HG03045 (cell line): ENCODE measurements around the gene PHF13.
A peak's percentile ranks its signal among the peaks of the same experiment; 100 is the strongest.

Experiments used
- ATAC-seq: cut with Tn5 transposase; IDR thresholded peaks from one replicate; pipeline ENCODE4 v1.9.1; 2021; ENCODE audit warnings: mild to moderate bottlenecking, moderate library complexity; ENCODE audit not compliant: unreplicated experiment

Gene PHF13

GRCh38 chr1:6613361-6614018, at the start of gene PHF13:
Gene PHF13 (plus strand): TSS chr1:6613731. CDS start chr1:6614067, 336 bp downstream.
- ATAC-seq, result peak; percentile 87

DNA sequence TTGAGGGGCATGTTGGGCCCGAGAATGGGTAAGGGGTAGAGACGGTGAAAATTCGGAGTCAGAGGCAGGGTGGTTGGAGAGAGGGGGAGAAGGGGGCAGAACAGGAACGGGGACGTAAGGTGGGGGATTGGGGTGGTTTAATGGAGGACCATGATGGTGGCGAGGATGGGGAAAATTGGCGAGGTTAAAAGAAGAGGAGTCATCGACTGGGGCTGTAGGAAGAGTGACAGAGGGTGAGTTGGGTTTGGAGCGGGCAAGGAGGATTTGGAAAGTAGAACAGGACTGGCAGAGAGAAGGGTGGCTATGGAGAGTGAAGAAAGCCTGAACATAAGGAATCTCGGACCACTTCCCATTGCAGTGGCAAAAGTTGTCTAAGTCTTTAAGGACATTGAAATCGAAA, 44.5 kb upstream of the PHF13 start:
- no peak for ATAC-seq

DNA sequence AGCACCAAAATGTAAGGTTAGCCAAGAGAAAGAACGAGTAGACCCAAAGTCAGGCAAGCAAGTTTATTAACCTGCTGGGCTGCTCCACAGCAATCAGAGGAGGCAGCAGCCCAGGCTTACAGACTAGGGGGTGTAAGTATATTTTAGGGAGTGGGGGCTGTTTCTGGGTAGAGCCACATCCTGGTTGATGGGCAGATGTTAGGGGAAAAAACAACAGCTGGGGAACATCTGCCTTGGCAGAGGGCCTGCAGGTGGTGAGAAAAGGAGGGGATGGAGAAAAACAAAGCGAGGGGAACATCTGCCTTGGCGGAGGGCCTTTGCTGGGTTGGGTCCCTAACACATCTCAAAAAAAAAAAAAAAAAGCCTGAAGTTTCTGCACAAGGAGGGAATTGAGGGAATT, 43.4 kb upstream of the PHF13 start:
- no peak for ATAC-seq

DNA sequence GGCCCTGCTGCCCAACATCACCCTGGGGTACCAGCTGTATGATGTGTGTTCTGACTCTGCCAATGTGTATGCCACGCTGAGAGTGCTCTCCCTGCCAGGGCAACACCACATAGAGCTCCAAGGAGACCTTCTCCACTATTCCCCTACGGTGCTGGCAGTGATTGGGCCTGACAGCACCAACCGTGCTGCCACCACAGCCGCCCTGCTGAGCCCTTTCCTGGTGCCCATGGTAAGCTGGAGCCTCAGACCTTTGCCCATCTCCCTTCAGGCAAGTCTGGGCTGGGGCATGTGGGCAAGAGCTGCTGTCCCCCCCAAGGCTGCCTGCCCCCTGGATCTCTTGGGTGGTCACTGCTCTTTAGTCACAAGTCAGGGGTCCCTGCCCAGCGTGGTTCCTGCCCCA, 42.5 kb upstream of the PHF13 start:
- no peak for ATAC-seq

GRCh38 chr1:6572653-6573383, 40.7 kb upstream of the PHF13 start:
- ATAC-seq, result no peak

DNA sequence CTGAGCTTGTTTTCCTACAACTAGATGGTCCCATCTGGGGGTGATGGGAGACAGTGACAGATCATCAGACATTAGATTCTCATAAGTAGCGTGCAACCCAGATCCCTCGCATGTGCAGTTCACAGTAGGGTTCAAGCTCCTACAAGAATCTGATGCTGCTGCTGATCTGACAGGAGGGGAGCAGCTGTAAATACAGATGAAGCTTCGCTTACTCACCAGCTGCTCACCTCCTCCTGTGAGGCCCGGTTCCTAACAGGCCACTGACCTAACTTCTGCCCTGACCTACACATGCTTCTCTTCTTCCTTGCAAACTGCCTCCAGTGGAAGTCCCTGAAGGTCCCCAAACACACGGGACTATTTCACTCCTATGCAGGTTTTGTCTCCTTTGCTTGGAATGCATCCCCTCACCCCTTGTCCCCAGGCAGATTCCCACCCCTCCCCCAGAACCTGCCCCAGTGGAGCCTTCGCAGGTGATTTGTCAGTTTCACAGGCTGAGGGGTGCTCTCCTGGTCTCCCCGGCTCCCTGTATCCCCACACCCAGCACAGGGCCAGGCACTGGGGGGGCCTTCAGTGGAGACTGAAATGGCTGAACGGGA, 39.4 kb upstream of the PHF13 start:
- no peak for ATAC-seq

DNA sequence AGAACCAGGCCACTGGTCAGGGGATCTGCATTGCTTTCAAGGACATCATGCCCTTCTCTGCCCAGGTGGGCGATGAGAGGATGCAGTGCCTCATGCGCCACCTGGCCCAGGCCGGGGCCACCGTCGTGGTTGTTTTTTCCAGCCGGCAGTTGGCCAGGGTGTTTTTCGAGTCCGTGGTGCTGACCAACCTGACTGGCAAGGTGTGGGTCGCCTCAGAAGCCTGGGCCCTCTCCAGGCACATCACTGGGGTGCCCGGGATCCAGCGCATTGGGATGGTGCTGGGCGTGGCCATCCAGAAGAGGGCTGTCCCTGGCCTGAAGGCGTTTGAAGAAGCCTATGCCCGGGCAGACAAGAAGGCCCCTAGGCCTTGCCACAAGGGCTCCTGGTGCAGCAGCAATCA, 38.7 kb upstream of the PHF13 start:
- ATAC-seq, result no peak

DNA sequence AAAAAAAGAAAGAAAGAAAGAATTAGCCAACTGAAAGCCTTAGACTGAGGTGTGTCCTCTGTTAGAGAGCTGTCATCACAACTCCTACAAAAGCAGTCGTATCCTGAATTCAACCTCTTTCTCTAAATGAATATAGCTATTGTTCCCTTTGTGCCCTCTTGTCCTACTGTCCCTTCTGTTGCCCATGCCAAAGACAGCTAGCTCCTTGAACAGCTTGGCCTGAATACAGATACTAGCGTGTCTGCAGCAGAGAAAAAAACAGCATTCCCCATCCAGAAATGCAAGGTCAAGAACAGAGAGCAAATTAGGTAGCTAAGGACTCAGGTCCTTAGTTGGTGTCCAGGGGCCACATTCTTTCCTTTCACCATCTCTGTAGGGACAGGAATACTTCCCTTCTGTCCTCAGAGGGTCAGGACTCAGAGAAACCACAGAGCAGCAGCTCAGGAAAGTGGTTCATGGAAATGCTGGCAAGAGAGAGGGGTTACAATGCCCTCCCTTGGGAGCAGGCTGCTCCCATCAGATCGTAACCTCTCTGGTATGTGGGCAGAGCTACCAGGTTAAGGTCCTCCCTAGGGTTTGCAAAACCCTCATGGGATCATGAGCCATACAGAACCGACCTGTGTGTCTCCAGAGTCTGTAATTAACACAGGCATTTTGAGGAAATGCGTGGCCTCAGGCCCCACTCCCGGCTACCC, 35.6 kb upstream of the PHF13 start:
- ATAC-seq, result no peak

DNA sequence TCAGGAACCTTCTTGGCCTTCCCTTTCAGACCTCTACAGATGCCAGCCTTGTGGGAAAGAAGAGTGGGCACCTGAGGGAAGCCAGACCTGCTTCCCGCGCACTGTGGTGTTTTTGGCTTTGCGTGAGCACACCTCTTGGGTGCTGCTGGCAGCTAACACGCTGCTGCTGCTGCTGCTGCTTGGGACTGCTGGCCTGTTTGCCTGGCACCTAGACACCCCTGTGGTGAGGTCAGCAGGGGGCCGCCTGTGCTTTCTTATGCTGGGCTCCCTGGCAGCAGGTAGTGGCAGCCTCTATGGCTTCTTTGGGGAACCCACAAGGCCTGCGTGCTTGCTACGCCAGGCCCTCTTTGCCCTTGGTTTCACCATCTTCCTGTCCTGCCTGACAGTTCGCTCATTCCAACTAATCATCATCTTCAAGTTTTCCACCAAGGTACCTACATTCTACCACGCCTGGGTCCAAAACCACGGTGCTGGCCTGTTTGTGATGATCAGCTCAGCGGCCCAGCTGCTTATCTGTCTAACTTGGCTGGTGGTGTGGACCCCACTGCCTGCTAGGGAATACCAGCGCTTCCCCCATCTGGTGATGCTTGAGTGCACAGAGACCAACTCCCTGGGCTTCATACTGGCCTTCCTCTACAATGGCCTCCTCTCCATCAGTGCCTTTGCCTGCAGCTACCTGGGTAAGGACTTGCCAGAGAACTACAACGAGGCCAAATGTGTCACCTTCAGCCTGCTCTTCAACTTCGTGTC, 34.7 kb upstream of the PHF13 start:
- no peak for ATAC-seq

- ATAC-seq, result peak; percentile 92
Measured at GRCh38 chr1:6579374-6580118, 34.0 kb upstream of the PHF13 start, which contains the start of gene ZBTB48. Gene ZBTB48 (plus strand): TSS chr1:6579994. CDS start chr1:6580610, 616 bp downstream.

DNA sequence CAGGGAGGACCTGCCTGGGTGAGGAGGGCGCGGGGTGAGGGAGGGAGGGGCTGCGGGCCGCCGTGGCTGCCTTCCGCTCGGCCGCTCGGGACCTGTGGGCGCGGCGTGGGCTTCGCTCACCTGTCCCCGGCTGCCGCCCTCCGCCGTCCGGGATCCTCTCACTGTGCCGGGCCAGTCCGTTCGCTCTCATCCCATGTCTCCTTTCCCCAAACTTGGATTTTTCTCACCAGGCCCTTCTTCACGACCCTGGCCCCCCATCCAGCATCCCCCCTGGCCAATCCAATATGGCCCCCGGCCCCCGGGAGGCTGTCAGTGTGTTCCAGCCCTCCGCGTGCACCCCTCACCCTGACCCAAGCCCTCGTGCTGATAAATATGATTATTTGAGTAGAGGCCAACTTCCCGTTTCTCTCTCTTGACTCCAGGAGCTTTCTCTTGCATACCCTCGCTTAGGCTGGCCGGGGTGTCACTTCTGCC, 33.4 kb upstream of the PHF13 start:
- peak; percentile 19 for ATAC-seq

DNA sequence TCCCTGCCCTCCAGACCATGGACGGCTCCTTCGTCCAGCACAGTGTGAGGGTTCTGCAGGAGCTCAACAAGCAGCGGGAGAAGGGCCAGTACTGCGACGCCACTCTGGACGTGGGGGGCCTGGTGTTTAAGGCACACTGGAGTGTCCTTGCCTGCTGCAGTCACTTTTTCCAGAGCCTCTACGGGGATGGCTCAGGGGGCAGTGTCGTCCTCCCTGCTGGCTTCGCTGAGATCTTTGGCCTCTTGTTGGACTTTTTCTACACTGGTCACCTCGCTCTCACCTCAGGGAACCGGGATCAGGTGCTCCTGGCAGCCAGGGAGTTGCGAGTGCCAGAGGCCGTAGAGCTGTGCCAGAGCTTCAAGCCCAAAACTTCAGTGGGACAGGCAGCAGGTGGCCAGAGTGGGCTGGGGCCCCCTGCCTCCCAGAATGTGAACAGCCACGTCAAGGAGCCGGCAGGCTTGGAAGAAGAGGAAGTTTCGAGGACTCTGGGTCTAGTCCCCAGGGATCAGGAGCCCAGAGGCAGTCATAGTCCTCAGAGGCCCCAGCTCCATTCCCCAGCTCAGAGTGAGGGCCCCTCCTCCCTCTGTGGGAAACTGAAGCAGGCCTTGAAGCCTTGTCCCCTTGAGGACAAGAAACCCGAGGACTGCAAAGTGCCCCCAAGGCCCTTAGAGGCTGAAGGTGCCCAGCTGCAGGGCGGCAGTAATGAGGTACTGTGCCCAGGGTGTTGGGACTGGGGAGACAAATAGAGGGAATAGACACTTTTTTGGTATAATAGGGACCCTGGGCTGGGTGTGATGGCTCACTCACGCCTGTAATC, 32.7 kb upstream of the PHF13 start:
- no peak for ATAC-seq

DNA sequence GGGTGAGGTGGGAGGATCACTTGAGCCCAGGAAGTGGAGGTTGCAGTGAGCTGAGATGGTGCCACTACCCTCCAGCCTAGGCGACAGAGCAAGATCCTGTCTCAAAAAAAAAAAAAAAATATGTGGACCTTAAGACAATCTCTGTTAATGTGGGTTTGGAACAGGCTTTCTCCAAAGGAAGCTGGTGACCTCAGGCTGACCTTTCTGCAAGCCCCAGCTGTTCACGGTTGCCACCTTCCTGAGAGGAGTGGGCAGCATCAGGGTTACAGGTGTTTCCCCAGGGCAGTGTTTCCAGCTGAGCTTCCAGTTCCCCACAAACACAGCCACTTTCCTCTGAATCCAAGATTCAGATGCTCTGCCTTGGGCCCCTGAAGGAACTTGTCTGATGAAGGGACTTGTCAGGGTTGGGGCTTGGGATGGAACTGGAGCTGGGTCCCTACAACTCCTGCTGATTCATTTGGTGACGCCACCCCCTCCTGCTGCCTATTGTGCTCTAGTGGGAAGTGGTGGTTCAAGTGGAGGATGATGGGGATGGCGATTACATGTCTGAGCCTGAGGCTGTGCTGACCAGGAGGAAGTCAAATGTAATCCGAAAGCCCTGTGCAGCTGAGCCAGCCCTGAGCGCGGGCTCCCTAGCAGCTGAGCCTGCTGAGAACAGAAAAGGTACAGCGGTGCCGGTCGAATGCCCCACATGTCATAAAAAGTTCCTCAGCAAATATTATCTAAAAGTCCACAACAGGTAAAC, 31.8 kb upstream of the PHF13 start:
- ATAC-seq, result no peak

DNA sequence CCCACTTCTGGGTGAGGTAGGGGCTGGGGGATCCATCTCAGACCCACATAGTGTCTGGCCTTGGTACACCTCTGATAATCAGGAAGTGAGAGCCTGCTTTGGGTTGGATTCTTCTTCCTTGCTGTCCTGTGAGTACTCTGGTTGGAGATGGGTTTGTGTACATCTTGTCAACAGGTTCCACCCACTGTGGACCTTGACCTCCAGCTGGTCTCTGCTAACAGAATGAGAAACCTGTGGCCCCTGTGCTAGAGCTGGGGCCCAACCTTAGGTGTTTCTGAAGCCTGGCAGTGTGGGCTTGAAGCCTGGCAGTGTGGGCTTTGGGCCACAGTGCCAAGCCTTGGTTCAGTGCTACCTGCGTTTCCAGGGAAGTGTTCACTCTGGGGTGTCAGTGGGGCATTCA, 31.2 kb upstream of the PHF13 start:
- ATAC-seq, result no peak

DNA sequence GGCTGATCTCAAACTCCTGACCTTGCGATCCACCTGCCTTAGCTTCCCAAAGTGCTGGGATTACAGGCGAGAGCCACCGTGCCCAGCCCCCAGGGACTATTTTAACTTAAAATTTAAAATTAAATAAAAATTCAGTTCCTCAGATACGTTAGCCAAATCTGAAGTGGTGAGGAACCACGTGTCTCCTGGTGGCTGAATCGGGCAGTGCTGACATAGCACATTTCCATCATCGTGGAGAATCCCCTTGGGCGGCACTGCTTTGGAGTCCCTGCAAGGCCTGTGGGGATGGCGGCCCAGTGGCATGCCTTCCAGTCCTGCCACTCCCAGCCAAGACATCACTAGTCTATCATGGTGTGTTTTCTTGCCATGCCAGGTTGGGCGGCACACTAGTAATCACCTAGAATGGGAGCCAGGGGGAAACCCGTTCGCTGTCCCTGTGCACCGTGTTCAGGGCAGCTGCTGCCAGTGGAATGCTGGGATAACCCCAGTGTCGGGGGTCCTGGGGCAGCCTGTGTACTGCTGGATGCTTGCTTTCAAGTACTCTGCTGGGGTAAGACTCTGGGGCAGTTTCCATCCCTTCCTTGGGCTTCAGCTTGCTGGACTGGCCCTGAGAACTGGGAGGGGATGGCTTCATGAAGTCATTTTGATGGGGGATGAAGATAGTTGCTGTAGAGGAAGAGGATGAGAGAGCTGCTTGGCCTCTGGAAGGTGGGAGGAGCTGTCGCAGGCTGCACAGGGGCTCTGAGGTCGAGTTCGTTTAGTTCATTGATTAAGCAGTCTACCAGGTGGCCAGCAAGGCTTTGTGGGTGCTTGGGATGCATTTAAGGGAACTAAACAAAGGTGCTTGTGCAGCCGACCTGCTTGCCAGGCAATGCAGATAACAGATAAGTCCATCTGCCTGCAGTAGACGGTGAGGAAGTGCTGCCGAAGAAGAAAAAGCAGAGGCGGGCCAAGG, 29.1 kb upstream of the PHF13 start:
- no peak for ATAC-seq

GRCh38 chr1:6585081-6585722, 28.3 kb upstream of the PHF13 start:
- no peak for ATAC-seq

DNA sequence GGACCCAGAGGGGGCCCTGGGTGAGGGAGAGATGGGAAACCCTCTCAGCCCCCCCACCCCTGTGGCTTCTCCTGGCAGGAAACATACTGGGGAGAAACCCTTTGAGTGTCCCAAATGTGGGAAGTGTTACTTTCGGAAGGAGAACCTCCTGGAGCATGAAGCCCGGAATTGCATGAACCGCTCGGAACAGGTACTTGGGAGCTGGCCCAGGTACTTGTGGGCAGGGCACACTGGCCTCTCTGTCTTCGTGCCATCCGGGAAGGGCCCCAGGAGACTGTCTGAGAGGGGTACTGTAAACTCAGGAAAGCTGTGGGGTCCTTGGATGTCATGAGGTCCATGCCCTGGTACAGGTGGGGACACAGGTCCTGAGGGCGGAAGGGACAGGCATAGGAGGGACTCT, 27.7 kb upstream of the PHF13 start:
- no peak for ATAC-seq
